OCI-LY1 (cell line): ENCODE results near the gene LCE5A.
"Not testable (repeated sequence)": the region's sequence is repeated elsewhere in the genome, so short reads cannot be mapped to it uniquely, and the experiment has no call there.

Source experiments
- H2AFZ ChIP-seq: fragments of 200-600 bp; sonication (generic), shearing (Covaris generic); 2 replicates; pipeline ENCODE4 v1.6.0; 2014; ENCODE audit warnings: antibody characterized with exemption, mild to moderate bottlenecking, low read length
- H3F3A ChIP-seq: fragments of 200-600 bp; sonication (generic), shearing (Covaris generic); 2 replicates; pipeline ENCODE4 v1.6.0; 2014; ENCODE audit warnings: mild to moderate bottlenecking, antibody characterized with exemption, low read length, moderate library complexity; ENCODE audit not compliant: insufficient read depth
- H3K27ac ChIP-seq: fragments of 200-600 bp; sonication (generic); 2 replicates; pipeline ENCODE4 v1.5.1; 2014; ENCODE audit warnings: low read length, mixed run types, mild to moderate bottlenecking, low read depth; ENCODE audit not compliant: poor library complexity, severe bottlenecking
- H3K27me3 ChIP-seq: fragments of 200-600 bp; sonication (generic); 2 replicates; pipeline ENCODE4 v1.6.0; 2014; ENCODE audit warnings: antibody characterized with exemption, mild to moderate bottlenecking, low read length, moderate library complexity; ENCODE audit not compliant: insufficient read depth
- H3K36me3 ChIP-seq: fragments of 200-600 bp; sonication (generic); 2 replicates; pipeline ENCODE4 v1.6.1; 2014; ENCODE audit warnings: mild to moderate bottlenecking, antibody characterized with exemption, low read length, moderate library complexity, mixed read lengths; ENCODE audit not compliant: insufficient read depth
- H3K4me1 ChIP-seq: fragments of 200-600 bp; sonication (generic); 2 replicates; pipeline ENCODE4 v1.5.1; 2014; ENCODE audit warnings: mild to moderate bottlenecking, low read length, moderate library complexity; ENCODE audit not compliant: insufficient read depth, severe bottlenecking
- H3K4me2 ChIP-seq: fragments of 200-600 bp; sonication (generic), shearing (Covaris generic); 2 replicates; pipeline ENCODE4 v1.6.1; 2014; ENCODE audit warnings: low read length
- H3K4me3 ChIP-seq: fragments of 200-600 bp; sonication (generic); 2 replicates; pipeline ENCODE4 v1.5.1; 2014; ENCODE audit warnings: low read length, low read depth, mild to moderate bottlenecking, mixed read lengths; ENCODE audit not compliant: poor library complexity, severe bottlenecking
- H3K79me2 ChIP-seq: fragments of 200-600 bp; shearing (Covaris generic); 2 replicates; pipeline ENCODE4 v1.6.1; 2016; ENCODE audit warnings: mixed run types, low read length, mixed read lengths; ENCODE audit not compliant: insufficient read depth
- H3K9ac ChIP-seq: fragments of 200-600 bp; sonication (generic), shearing (Covaris generic); 2 replicates; pipeline ENCODE4 v1.6.1; 2014; ENCODE audit warnings: mild to moderate bottlenecking, low read length, mixed read lengths
- H3K9me2 ChIP-seq: fragments of 200-600 bp; sonication (generic), shearing (Covaris generic); 2 replicates; pipeline ENCODE4 v1.6.1; 2014; ENCODE audit warnings: low read depth, mild to moderate bottlenecking, low read length, mixed read lengths
- H3K9me3 ChIP-seq: fragments of 200-600 bp; shearing (Covaris generic); 2 replicates; pipeline ENCODE4 v1.6.1; 2014; ENCODE audit warnings: low read length, mixed read lengths
- H4K20me1 ChIP-seq: fragments of 200-600 bp; sonication (generic), shearing (Covaris generic); 2 replicates; pipeline ENCODE4 v1.6.0; 2016; ENCODE audit warnings: mild to moderate bottlenecking, low read length; ENCODE audit not compliant: insufficient read depth
- CTCF ChIP-seq: fragments of 200-600 bp; sonication (generic), shearing (Covaris generic); IDR thresholded peaks from 2 replicates; pipeline ENCODE4 v1.5.1; 2017; ENCODE audit warnings: mild to moderate bottlenecking, antibody characterized with exemption, low read length, moderate library complexity, mixed read lengths
- EZH2 ChIP-seq: fragments of 200-600 bp; sonication (generic), shearing (Covaris generic); IDR thresholded peaks from 2 replicates; pipeline ENCODE4 v1.8.0; 2017; ENCODE audit warnings: borderline replicate concordance, mixed run types, mild to moderate bottlenecking, antibody characterized with exemption, low read length, moderate library complexity, mixed read lengths

Gene LCE5A

GRCh38 chr1:152539901-152540300 lies 29.3 kb downstream of the LCE5A start:
- Histone ChIP-seq H3K4me3 (no peak overlapping the region), H3K9me2 (no peaks in the 10 kb centered on the region), H4K20me1 (no peaks in the 10 kb centered on the region), H3K79me2 (no peaks in the 10 kb centered on the region), H3K27me3 (no peaks in the 10 kb centered on the region), H3K4me2 (no peak overlapping the region), H3K36me3 (no peaks in the 10 kb centered on the region), H2AFZ (no peak overlapping the region), H3K4me1 (no peaks in the 10 kb centered on the region), H3K9ac (no peak overlapping the region), H3K27ac (no peak overlapping the region), H3F3A (no peaks in the 10 kb centered on the region), H3K9me3 (no peaks in the 10 kb centered on the region)
- TF ChIP-seq EZH2 (no peak), CTCF (no peak)

GRCh38 chr1:152543820-152544219 lies 33.2 kb downstream of the LCE5A start:
- H3K4me3 ChIP-seq, result no peak overlapping the region
- no peaks in the 10 kb centered on the region for H3K4me1 ChIP-seq
- no peak overlapping the region for H2AFZ ChIP-seq
- H3K9ac ChIP-seq, result no peak overlapping the region
- no peaks in the 10 kb centered on the region for H3K36me3 ChIP-seq
- H3K79me2 ChIP-seq, result no peaks in the 10 kb centered on the region
- no peaks in the 10 kb centered on the region for H4K20me1 ChIP-seq
- H3F3A ChIP-seq, result no peaks in the 10 kb centered on the region
- H3K9me3 ChIP-seq, result no peaks in the 10 kb centered on the region
- TF ChIP-seq EZH2, result no peak
- TF ChIP-seq CTCF, result peak; percentile 52
- no peaks in the 10 kb centered on the region for H3K27me3 ChIP-seq
- H3K4me2 ChIP-seq, result no peak overlapping the region
- H3K27ac ChIP-seq, result no peak overlapping the region
- H3K9me2 ChIP-seq, result no peaks in the 10 kb centered on the region

GRCh38 chr1:152546704-152547103 lies 36.1 kb downstream of the LCE5A start:
- Histone ChIP-seq H3K4me2 (no peak overlapping the region), H3K79me2 (no peaks in the 10 kb centered on the region), H3K9me3 (no peaks in the 10 kb centered on the region), H3K4me1 (no peaks in the 10 kb centered on the region), H3K9me2 (no peaks in the 10 kb centered on the region), H3K9ac (no peak overlapping the region), H3K27ac (no peak overlapping the region), H3K36me3 (no peaks in the 10 kb centered on the region), H3K4me3 (no peak overlapping the region), H3F3A (no peaks in the 10 kb centered on the region), H3K27me3 (no peaks in the 10 kb centered on the region), H4K20me1 (no peaks in the 10 kb centered on the region), H2AFZ (no peak overlapping the region)
- TF ChIP-seq EZH2 (no peak), CTCF (no peak)

- not testable (repeated sequence) for H3K79me2 ChIP-seq, H3K9me2 ChIP-seq, H3K27ac ChIP-seq, H3F3A ChIP-seq, H3K4me2 ChIP-seq, H3K4me3 ChIP-seq, H4K20me1 ChIP-seq, H3K36me3 ChIP-seq, H2AFZ ChIP-seq, H3K9ac ChIP-seq, H3K4me1 ChIP-seq, H3K9me3 ChIP-seq, H3K27me3 ChIP-seq
These were observed 37.8 kb downstream of the LCE5A start for GRCh38 chr1:152548358-152548757.
